ENCODE measurements around the gene CD276. TPM values are rescaled to one million over a fixed set of nuclear protein-coding genes. Genes with fewer than 3 reads are reported as not detected.

Gene CD276
- 75.3 TPM for total RNA-seq

DNA sequence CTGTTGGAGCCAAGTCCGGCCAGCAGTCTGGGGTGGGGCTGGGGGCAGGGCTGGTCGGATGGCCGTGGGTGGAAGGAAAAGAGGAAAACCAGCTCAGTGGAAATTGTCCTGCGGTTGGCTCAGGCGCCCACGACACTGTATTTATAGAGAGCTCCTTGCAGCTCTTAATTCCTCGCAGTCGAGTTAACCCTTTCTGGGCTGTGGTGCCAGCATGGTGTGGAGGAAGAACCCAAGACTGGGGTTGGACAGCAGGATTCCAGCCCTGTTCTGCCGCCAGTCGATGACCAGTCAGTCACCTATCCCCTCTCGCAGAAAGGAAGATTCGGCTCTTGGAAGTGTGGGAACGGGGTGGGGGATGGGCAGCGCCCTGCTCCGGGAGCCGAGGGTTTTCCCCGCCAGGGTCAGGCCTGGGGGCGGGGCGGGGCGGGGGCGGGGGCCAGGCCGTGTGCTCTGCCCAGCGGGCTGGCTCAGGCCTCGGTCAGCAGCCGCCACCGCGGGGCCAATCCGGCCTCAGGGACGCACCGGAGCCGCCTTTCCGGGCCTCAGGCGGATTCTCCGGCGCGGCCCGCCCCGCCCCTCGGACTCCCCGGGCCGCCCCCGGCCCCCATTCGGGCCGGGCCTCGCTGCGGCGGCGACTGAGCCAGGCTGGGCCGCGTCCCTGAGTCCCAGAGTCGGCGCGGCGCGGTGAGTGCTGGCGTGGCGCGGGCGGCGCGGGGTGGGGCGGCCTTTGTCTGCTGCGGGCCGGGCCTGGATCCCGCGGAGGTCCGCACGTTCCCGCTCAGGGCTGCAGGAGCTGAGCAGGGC is at the start of gene CD276:
Gene CD276 (plus strand): TSS at position 607 of the 804 bp plus-strand sequence. CDS start 15,257 bp downstream, outside the sequence.

GRCh38 chr15:73753250-73754130 is 69.3 kb downstream of the CD276 start, which contains the start of gene INSYN1:
Gene INSYN1 (minus strand): TSS chr15:73753351. CDS start chr15:73751130, 2,221 bp downstream.

Other genes starting within 250 kb of the CD276 start
- not detected for gene REC114, start 241.2 kb upstream of the CD276 start, total RNA-seq
- 99.9 TPM for gene NPTN, start 51.0 kb upstream of the CD276 start, total RNA-seq
- 19.9 TPM for gene INSYN1, start 69.0 kb downstream of the CD276 start, total RNA-seq
- not detected for gene TBC1D21, start 189.2 kb downstream of the CD276 start, total RNA-seq
- gene LOXL1, start 242.1 kb downstream of the CD276 start, total RNA-seq, result 65.1 TPM

Measured in camera-type eye (tissue), 1 donor.